Forelimb muscle (tissue), 1 donor: Measurements from ENCODE around the gene ADAMTS20. TPM values are rescaled to one million over a fixed set of nuclear protein-coding genes. Genes with fewer than 3 reads are reported as not detected.
"Not testable (repeated sequence)": the region's sequence is repeated elsewhere in the genome, so short reads cannot be mapped to it uniquely, and the experiment has no call there.

Source experiments
- DNase-seq: peaks from one replicate; pipeline ENCODE4 v3.0.0-alpha.2; 2013; ENCODE audit warnings: low read depth
- polyA plus RNA-seq: library from polyadenylated mRNA; unstranded; fragments of 120-200 nt; gene quantifications from one replicate; pipeline ENCODE4 v1.2.1, GENCODE V29; 2013; ENCODE audit not compliant: insufficient read length

The ADAMTS20 gene, protein sequence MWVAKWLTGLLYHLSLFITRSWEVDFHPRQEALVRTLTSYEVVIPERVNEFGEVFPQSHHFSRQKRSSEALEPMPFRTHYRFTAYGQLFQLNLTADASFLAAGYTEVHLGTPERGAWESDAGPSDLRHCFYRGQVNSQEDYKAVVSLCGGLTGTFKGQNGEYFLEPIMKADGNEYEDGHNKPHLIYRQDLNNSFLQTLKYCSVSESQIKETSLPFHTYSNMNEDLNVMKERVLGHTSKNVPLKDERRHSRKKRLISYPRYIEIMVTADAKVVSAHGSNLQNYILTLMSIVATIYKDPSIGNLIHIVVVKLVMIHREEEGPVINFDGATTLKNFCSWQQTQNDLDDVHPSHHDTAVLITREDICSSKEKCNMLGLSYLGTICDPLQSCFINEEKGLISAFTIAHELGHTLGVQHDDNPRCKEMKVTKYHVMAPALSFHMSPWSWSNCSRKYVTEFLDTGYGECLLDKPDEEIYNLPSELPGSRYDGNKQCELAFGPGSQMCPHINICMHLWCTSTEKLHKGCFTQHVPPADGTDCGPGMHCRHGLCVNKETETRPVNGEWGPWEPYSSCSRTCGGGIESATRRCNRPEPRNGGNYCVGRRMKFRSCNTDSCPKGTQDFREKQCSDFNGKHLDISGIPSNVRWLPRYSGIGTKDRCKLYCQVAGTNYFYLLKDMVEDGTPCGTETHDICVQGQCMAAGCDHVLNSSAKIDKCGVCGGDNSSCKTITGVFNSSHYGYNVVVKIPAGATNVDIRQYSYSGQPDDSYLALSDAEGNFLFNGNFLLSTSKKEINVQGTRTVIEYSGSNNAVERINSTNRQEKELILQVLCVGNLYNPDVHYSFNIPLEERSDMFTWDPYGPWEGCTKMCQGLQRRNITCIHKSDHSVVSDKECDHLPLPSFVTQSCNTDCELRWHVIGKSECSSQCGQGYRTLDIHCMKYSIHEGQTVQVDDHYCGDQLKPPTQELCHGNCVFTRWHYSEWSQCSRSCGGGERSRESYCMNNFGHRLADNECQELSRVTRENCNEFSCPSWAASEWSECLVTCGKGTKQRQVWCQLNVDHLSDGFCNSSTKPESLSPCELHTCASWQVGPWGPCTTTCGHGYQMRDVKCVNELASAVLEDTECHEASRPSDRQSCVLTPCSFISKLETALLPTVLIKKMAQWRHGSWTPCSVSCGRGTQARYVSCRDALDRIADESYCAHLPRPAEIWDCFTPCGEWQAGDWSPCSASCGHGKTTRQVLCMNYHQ (N-terminal part only)
- polyA plus RNA-seq: 0.05 TPM

DNA sequence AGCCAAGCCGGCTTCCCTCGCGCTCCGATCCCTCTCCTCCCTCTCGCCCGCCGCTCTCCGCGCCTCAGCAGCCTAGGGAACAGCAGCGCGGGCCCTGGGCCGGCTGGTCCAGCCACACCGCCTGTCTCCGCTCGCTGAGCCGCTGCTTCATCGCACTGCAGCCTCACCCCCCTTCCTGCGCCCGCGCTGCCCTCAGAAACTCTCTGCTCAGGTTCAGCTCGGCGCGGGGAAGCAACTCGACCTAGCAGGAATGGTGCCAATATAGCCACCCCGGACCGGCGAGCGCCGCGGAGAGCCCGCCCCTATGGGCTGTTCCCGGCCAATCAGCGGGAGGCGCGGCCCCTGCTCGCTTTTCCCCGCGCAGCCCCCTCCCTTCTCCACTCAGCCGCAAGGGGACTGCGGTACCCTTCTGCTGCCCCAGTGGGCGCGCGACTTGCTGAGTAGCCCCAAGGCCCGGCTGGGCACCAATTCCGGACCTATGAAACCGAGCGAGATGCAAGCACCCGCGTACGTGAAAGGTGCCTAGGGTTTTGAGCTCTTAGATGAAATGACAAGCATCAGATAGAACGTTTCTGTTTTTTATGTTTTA is at the start of gene ADAMTS20:
TSS of gene ADAMTS20 (minus strand) at position 233 of the 589 bp plus-strand sequence. CDS start 282 bp downstream, outside the sequence.
- no peak for DNase-seq

- DNase-seq: no peak
Observed at GRCh38 chr12:43599708-43600107, 47.7 kb upstream of the ADAMTS20 start.

DNA sequence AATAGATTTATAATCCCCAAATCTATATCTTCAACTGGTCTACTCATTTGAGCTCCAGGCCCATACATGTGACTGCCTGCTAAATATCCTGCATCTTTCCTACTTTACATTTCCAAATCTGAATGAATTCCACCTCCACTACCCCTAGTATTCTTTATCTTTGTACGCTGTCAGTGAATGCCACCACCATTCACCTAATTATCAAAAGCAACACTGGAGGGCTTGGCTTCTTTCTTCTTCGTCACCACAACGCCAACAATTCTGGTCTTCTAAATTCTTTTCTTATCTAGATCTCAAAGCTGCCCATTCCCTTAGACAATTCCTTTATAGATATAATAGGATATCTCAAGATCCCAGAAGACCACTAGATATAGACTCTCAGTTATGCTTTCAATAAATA is 47.1 kb upstream of the ADAMTS20 start:
- no peak for DNase-seq

- no peak for DNase-seq
Observed at GRCh38 chr12:43590307-43590706, 38.3 kb upstream of the ADAMTS20 start.

GRCh38 chr12:43586646-43587245 is 34.7 kb upstream of the ADAMTS20 start:
- no peak for DNase-seq

GRCh38 chr12:43585676-43586075 is 33.7 kb upstream of the ADAMTS20 start:
- no peak for DNase-seq

DNA sequence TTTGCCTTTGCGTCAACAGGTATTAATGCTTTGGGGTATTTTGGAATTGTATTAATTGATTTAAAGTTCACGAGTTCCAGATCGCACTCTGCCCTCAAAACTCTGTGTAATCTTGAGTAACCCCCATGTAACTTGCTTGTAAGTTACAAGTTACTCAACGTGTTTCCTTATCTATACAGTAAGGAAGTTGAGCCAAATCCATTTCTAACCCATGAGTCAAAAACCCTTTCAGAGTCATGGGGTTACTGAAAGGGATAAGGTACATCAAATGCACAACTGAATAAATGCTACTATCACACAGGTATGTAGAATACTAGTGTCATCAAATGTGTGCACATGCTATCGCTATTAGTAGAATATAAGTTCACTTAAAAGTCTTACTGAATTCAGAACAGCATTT is 28.6 kb upstream of the ADAMTS20 start:
- no peak for DNase-seq

GRCh38 chr12:43579206-43579605 is 27.2 kb upstream of the ADAMTS20 start:
- no peak for DNase-seq

GRCh38 chr12:43578782-43579181 is 26.8 kb upstream of the ADAMTS20 start:
- no peak for DNase-seq

DNA sequence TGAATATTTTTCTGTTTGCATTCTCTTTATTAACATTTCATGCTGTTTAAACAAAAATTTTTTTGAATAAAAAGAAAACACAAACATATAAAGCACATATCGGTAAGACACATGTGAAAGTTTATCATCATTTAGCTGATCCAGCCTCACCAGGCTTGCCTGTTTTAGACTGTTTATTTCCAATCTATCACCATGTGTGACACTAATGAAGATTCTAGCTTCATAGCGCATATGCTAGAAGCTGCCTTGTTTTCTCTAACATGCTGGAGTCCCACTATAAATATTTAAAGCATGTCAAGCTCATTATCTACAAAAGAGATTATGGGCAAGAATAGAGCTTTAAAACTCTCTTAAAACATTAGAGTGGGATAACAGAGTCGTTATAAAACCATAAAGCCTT is 25.4 kb upstream of the ADAMTS20 start:
- DNase-seq: no peak

GRCh38 chr12:43576162-43576561 is 24.2 kb upstream of the ADAMTS20 start:
- DNase-seq: no peak

DNA sequence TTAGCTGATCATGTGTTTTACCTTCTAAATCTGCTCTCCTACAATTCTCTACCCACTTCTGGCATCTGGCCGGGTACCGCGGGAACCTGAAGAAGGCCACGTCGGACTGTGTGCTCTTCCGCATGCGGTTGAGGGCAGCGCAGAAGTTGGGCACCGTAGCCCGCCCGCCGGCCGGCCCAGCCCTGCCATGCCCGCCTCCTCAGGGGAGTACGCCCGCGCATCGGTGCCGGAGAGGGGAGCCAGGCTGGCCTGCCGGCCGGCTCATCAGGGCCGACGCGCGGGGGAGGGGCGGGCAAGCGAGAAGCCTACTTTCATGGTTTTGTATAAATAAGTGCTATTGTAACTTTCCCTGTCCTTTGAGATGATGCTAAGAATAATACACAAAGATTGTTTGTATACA is 19.9 kb upstream of the ADAMTS20 start:
- DNase-seq: no peak

- no peak for DNase-seq
Observed at GRCh38 chr12:43556057-43556456, 4.1 kb upstream of the ADAMTS20 start.

DNA sequence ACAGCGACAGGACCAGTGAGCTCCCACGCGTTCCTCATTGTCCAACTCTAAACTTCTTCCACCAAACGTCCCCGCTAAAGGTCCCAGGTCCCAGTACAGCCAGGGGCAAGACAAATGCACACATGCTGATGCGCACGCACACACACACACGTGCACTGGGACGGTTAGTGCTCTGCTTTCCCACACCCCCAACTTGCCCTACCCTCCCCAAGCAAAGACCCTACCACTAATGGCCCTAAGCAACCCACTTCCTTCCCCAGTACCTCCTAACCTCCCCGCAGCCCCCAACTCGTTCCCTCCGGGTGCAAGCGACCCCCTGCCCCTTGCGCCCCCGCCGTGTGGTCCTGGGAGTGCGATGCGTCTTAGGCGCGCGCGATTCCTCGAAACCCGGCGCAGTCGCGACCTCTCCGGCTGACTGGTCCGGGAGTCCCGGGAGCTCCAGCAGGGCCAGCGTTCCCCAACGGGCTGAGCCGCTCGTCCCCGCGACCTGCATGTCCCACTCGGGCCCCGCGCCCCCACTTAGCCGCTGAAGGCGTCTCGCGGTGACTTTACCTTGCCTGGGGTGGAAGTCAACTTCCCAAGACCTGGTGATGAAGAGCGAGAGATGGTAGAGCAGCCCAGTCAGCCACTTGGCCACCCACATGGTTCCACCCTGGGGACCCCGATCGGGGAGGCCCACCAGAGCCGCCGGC is 578 bp downstream of the ADAMTS20 start:
- no peak for DNase-seq

DNA sequence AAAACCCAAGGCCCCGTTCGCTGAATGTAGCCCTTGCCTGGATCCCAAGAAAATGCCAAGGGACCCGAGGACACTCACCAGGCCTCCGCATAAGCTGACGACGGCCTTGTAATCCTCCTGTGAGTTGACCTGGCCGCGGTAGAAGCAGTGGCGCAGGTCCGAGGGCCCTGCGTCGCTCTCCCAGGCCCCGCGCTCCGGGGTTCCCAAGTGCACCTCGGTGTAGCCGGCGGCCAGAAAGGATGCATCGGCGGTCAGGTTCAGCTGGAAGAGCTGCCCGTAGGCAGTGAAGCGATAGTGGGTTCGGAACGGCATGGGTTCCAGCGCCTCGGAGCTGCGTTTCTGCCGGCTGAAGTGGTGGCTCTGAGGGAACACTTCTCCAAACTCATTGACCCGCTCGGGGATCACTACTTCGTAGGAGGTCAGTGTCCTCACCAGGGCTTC is 1.2 kb downstream of the ADAMTS20 start:
- no peak for DNase-seq

DNA sequence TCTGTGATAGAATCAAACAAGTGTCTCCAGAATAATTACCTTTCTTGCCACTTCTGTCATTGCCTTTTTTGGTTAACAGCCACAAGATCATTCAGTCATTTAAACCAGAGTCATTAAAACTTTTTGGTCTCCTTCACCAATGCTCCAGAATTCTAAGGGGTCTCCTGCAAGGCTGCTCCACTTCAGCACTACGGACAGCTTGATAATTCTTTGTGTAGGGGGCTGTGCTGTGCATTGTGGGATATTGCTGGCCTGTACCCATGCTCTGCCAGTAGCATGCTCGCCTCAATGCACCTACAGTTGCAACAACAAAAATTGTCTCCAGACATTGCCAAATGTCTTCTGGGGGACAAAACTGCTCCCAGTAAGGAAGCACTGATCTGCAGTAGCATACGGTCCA is 7.3 kb downstream of the ADAMTS20 start:
- DNase-seq: no peak

DNA sequence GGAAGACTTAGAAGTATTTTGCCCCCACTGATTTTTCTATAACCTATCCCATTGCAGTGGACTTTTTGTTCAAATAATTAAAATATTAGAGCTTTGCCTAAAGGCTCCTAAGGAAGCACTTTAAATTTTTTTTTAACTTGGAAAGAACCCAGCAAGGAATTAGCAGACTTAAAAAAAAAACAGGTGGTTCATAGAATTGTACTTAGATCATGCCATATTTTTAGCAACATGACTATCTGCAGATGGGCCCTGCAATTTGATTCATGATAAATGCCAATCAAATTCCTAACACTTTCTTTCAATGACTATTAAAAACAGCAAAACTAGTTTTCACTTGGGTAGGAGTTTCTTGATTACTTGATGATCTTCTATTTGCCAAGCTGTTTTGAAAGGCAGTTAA is 11.5 kb downstream of the ADAMTS20 start:
- no peak for DNase-seq

DNA sequence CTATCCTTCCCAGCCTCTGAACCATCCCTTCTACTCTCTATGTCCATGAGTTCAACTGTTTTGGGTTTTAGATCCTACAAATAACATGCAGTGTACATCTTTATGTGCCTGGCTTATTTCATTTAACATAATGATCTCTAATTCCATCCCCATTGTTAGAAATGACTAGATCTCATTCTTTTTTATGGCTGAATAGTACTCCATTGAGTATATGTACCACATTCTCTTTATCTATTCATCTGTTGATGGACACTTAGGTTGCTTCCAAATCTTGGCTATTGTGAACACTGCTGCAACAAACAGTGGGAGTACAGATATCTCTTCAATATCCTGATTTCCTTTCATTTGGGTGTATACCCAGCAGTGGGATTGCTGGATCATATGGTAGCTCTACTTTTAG is 14.3 kb downstream of the ADAMTS20 start:
- DNase-seq: not testable (repeated sequence)

- DNase-seq: no peak
Observed at GRCh38 chr12:43516045-43516444, 36.0 kb downstream of the ADAMTS20 start.

DNA sequence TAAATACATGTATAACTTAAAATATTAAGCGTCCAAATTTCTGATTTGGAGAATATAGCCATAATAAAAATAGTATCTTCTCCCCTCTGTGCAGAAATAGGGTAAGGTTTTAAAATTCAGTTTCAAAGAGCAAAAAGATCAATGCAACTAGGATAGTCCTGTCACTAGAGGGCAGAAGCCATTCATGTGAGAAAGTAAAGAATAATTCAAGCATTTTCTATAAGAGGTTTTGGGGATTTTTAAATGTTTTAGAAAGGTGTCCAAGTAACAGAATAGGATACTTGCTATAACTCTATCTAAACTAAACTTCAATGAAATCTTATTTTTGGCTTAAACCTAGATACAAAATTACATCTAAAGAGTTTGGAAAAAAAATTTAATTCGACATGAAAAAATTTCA is 50.3 kb downstream of the ADAMTS20 start:
- no peak for DNase-seq
